Loucy (cell line): ENCODE measurements around the gene ACOT11.

Experiments used
- H2AFZ ChIP-seq: fragments of 200-600 bp; sonication (generic); 2 replicates; pipeline ENCODE4 v1.6.0; 2016; ENCODE audit warnings: antibody characterized with exemption, mild to moderate bottlenecking, low read length, moderate library complexity
- H3F3A ChIP-seq: fragments of 200-600 bp; 2 replicates; pipeline ENCODE4 v1.6.0; 2016; ENCODE audit warnings: antibody characterized with exemption, low read depth, mild to moderate bottlenecking
- H3K27me3 ChIP-seq: fragments of 200-600 bp; sonication (generic); 2 replicates; pipeline ENCODE4 v1.6.1; 2014; ENCODE audit warnings: low read length, mild to moderate bottlenecking; ENCODE audit not compliant: insufficient read depth, poor library complexity, severe bottlenecking
- H3K36me3 ChIP-seq: fragments of 200-600 bp; sonication (generic); 2 replicates; pipeline ENCODE4 v1.6.1; 2016; ENCODE audit warnings: low read length; ENCODE audit not compliant: insufficient read depth
- H3K4me1 ChIP-seq: fragments of 200-600 bp; sonication (generic); 2 replicates; pipeline ENCODE4 v1.5.1; 2014; ENCODE audit warnings: low read length, mild to moderate bottlenecking; ENCODE audit not compliant: insufficient read depth, poor library complexity, severe bottlenecking
- H3K4me2 ChIP-seq: fragments of 200-600 bp; sonication (generic); 2 replicates; pipeline ENCODE4 v1.6.0; 2014; ENCODE audit warnings: antibody characterized with exemption, low read length, low read depth, mild to moderate bottlenecking; ENCODE audit not compliant: poor library complexity, severe bottlenecking
- H3K4me3 ChIP-seq: fragments of 200-600 bp; sonication (generic); 2 replicates; pipeline ENCODE4 v1.5.1; 2014; ENCODE audit warnings: low read length, mild to moderate bottlenecking, mixed read lengths; ENCODE audit not compliant: poor library complexity, severe bottlenecking
- H3K79me2 ChIP-seq: fragments of 200-600 bp; sonication (generic); 2 replicates; pipeline ENCODE4 v1.6.1; 2014; ENCODE audit warnings: low read length; ENCODE audit not compliant: insufficient read depth
- H3K9ac ChIP-seq: fragments of 200-600 bp; sonication (generic); 2 replicates; pipeline ENCODE4 v1.6.0; 2014; ENCODE audit warnings: mild to moderate bottlenecking, low read depth, low read length, moderate library complexity; ENCODE audit not compliant: poor library complexity, severe bottlenecking
- H3K9me2 ChIP-seq: fragments of 200-600 bp; sonication (generic); replicated peaks from 2 replicates; pipeline ENCODE4 v1.6.1; 2016; ENCODE audit warnings: low read depth, low read length, mixed read lengths
- H3K9me3 ChIP-seq: fragments of 200-600 bp; sonication (generic); 2 replicates; pipeline ENCODE4 v1.6.1; 2014; ENCODE audit warnings: mild to moderate bottlenecking, antibody characterized with exemption, low read length, low read depth; ENCODE audit not compliant: insufficient read depth
- H4K20me1 ChIP-seq: fragments of 200-600 bp; sonication (generic); 2 replicates; pipeline ENCODE4 v1.6.0; 2014; ENCODE audit warnings: antibody characterized with exemption, low read length, mild to moderate bottlenecking; ENCODE audit not compliant: insufficient read depth, poor library complexity, severe bottlenecking
- EZH2phosphoT487 ChIP-seq: fragments of 200-600 bp; IDR thresholded peaks from 2 replicates; pipeline ENCODE4 v1.6.1; 2018; ENCODE audit warnings: antibody characterized with exemption, mild to moderate bottlenecking, moderate library complexity, borderline replicate concordance
- TF ChIP-seq, protein P1 (sequence below): fragments of 200-600 bp; sonication (generic); conservative IDR thresholded peaks from 2 replicates; pipeline ENCODE4 v1.5.1; 2014; ENCODE audit warnings: mild to moderate bottlenecking, antibody characterized with exemption, low read length

ACOT11 gene

DNA sequence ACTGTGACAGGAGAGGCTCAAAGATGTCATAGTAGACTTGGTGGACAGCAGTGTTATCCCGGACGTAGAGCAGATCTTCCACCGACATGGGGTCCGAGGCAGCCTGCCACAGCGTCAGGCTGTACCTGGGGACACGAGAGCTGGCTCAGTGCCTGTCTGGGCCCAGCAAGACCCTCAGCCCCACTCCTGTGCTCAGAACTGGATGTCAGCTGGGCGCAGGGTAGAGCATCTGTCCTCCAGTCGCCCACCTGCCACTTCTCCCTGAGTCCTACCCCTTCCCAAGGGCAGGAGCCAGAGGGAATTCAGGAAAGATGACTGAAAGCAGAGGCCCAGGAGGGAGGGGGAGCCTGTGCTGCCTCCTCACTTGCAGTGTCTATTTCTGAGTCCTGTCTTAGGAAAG lies 63.6 kb downstream of the ACOT11 start:
- H3F3A ChIP-seq: no peaks in the 10 kb centered on the region
- H4K20me1 ChIP-seq: no peaks in the 10 kb centered on the region
- no peak overlapping the region for H3K4me2 ChIP-seq
- H3K4me1 ChIP-seq: peaks cover 4% of the 10 kb centered on the region
- no peaks in the 10 kb centered on the region for H3K9me2 ChIP-seq
- no peaks in the 10 kb centered on the region for H3K9me3 ChIP-seq
- no peaks in the 10 kb centered on the region for H3K79me2 ChIP-seq
- H3K36me3 ChIP-seq: no peaks in the 10 kb centered on the region
- H2AFZ ChIP-seq: no peak overlapping the region
- no peak for TF ChIP-seq EZH2phosphoT487
- no peak overlapping the region for H3K4me3 ChIP-seq
- no peak overlapping the region for H3K9ac ChIP-seq
- H3K27me3 ChIP-seq: no peaks in the 10 kb centered on the region

- Histone ChIP-seq H3K4me2 (no peak overlapping the region), H2AFZ (no peak overlapping the region), H3K27me3 (no peaks in the 10 kb centered on the region), H3K9me3 (no peaks in the 10 kb centered on the region), H3K36me3 (no peaks in the 10 kb centered on the region), H3K9ac (no peak overlapping the region), H3K79me2 (no peaks in the 10 kb centered on the region), H3K9me2 (no peaks in the 10 kb centered on the region), H3K4me1 (no peaks in the 10 kb centered on the region), H4K20me1 (no peaks in the 10 kb centered on the region), H3K4me3 (no peak overlapping the region), H3F3A (no peaks in the 10 kb centered on the region)
- TF ChIP-seq, protein P1, sequence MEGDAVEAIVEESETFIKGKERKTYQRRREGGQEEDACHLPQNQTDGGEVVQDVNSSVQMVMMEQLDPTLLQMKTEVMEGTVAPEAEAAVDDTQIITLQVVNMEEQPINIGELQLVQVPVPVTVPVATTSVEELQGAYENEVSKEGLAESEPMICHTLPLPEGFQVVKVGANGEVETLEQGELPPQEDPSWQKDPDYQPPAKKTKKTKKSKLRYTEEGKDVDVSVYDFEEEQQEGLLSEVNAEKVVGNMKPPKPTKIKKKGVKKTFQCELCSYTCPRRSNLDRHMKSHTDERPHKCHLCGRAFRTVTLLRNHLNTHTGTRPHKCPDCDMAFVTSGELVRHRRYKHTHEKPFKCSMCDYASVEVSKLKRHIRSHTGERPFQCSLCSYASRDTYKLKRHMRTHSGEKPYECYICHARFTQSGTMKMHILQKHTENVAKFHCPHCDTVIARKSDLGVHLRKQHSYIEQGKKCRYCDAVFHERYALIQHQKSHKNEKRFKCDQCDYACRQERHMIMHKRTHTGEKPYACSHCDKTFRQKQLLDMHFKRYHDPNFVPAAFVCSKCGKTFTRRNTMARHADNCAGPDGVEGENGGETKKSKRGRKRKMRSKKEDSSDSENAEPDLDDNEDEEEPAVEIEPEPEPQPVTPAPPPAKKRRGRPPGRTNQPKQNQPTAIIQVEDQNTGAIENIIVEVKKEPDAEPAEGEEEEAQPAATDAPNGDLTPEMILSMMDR: no peak
- TF ChIP-seq EZH2phosphoT487: no peak
Measured at GRCh38 chr1:54614024-54614423, 66.0 kb downstream of the ACOT11 start.

GRCh38 chr1:54614563-54614962 lies 66.5 kb downstream of the ACOT11 start:
- Histone ChIP-seq H3K27me3 (no peaks in the 10 kb centered on the region), H3K36me3 (no peaks in the 10 kb centered on the region), H3F3A (no peaks in the 10 kb centered on the region), H3K4me1 (no peaks in the 10 kb centered on the region), H4K20me1 (no peaks in the 10 kb centered on the region), H3K9me2 (no peaks in the 10 kb centered on the region), H3K9ac (no peak overlapping the region), H3K9me3 (no peaks in the 10 kb centered on the region), H3K79me2 (no peaks in the 10 kb centered on the region), H3K4me2 (no peak overlapping the region), H2AFZ (no peak overlapping the region), H3K4me3 (no peak overlapping the region)
- TF ChIP-seq EZH2phosphoT487: no peak
- TF ChIP-seq, protein P1: no peak

DNA sequence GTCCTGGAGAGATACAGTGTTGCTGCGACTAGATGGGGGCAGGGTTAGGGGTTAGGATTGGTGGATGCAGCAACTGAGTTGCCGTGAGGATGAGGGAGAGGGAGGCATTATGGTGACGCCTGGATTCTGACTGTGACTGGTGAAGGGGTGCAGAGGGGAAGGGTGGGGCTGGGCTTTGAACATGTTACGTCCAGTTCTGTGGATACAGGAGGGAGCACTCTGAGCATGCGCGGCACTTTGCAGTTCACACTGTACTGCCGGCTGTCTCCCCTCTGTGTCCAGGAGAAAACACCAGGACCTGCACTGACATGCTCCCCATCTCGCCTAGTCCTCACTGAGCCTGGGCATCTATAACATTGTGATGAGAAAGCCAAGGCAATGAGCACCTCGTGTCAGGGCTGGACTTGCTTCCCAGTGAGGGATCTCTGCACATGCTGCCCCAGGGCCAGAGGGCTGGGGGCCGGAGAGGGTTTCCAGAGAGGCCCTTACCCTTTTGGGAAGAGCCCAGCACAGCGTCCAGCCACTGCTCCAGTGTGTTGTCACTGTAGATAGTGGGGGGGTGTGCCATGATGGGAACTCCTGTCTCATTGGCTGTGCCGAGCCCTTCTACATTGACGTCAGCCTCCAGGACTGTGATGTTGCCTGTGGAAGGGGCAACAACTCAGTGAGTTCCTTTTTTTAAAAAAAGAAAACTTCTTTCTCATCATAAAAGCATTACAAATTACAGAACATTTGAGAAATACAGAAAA lies 67.7 kb downstream of the ACOT11 start:
- Histone ChIP-seq H3K4me2 (no peak overlapping the region), H3K4me3 (no peak overlapping the region), H3K9ac (no peak overlapping the region), H3K36me3 (no peaks in the 10 kb centered on the region), H4K20me1 (no peaks in the 10 kb centered on the region), H3K27me3 (no peaks in the 10 kb centered on the region), H3F3A (no peaks in the 10 kb centered on the region), H3K9me2 (no peaks in the 10 kb centered on the region), H3K4me1 (no peaks in the 10 kb centered on the region), H3K79me2 (no peaks in the 10 kb centered on the region), H3K9me3 (no peaks in the 10 kb centered on the region), H2AFZ (no peak overlapping the region)
- TF ChIP-seq, protein P1: no peak
